SK-N-SH treated with all-trans-retinoic acid at 6 μM for 48 hours (cell line): Measurements from ENCODE around the gene MBD5.

Experiments used
- ARNTL ChIP-seq: fragments of 450-650 bp; formaldehyde crosslinking; IDR thresholded peaks from 2 replicates; pipeline ENCODE4 v1.5.0; 2020; ENCODE audit warnings: low read depth, mild to moderate bottlenecking, moderate library complexity, borderline replicate concordance
- BACH2 ChIP-seq: fragments of 250-450 bp; sonication (Bioruptor Pico); IDR thresholded peaks from 2 replicates; pipeline ENCODE4 v1.9.0; 2021; ENCODE audit warnings: mild to moderate bottlenecking, borderline replicate concordance
- ESRRG ChIP-seq: fragments of 250-450 bp; sonication (Bioruptor Pico); IDR thresholded peaks from 2 replicates; pipeline ENCODE4 v1.6.1; 2021; ENCODE audit warnings: mild to moderate bottlenecking
- GLIS3 ChIP-seq: fragments of 250-450 bp; sonication (Bioruptor Pico); IDR thresholded peaks from 2 replicates; pipeline ENCODE4 v1.5.0; 2020; ENCODE audit warnings: mild to moderate bottlenecking, moderate library complexity
- ZFP30 ChIP-seq: fragments of 450-650 bp; formaldehyde crosslinking; IDR thresholded peaks from 2 replicates; pipeline ENCODE4 v1.5.0; 2022; ENCODE audit warnings: mild to moderate bottlenecking, moderate library complexity
- TF ChIP-seq, protein P1 (sequence below): fragments of 250-450 bp; sonication (Bioruptor Pico); IDR thresholded peaks from 2 replicates; pipeline ENCODE4 v1.8.0; 2020; ENCODE audit warnings: mild to moderate bottlenecking, moderate library complexity, borderline replicate concordance

DNA sequence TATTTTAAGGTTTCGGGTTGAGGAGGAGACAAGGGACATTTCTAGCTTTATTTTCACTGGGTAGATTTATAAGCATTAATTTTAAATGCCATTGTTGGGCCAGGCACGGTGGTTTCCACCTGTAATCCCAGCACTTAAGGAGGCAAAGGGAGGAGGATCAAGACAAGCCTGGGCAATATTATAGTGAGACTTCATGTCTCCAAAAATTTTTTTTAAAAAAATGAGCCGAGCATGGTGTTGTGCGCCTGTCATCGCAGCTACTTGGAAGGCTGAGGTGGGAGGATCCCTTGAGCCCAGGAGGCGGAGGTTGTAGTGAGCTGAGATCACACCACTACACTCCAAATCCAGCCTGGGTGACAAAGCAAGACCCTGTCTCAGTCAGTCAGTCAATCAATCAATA, 45.0 kb downstream of the MBD5 start:
- TF ChIP-seq GLIS3 (CRISPR knock-in tag) (no peak), ESRRG (CRISPR knock-in tag) (no peak), BACH2 (CRISPR knock-in tag) (no peak), ARNTL (CRISPR knock-in tag) (no peak), ZFP30 (no peak)
- TF ChIP-seq, protein P1, sequence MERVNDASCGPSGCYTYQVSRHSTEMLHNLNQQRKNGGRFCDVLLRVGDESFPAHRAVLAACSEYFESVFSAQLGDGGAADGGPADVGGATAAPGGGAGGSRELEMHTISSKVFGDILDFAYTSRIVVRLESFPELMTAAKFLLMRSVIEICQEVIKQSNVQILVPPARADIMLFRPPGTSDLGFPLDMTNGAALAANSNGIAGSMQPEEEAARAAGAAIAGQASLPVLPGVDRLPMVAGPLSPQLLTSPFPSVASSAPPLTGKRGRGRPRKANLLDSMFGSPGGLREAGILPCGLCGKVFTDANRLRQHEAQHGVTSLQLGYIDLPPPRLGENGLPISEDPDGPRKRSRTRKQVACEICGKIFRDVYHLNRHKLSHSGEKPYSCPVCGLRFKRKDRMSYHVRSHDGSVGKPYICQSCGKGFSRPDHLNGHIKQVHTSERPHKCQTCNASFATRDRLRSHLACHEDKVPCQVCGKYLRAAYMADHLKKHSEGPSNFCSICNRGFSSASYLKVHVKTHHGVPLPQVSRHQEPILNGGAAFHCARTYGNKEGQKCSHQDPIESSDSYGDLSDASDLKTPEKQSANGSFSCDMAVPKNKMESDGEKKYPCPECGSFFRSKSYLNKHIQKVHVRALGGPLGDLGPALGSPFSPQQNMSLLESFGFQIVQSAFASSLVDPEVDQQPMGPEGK (CRISPR knock-in tag), result no peak
